GM23248 (cell line): ENCODE results near the gene OR8D2.

Experiments
- EZH2 ChIP-seq: fragments of 200-600 bp; sonication (generic); IDR thresholded peaks from 2 replicates; pipeline ENCODE4 v1.6.1; 2018; ENCODE audit warnings: antibody characterized with exemption, mild to moderate bottlenecking; ENCODE audit not compliant: insufficient read depth, poor library complexity, severe bottlenecking
- EZH2phosphoT487 ChIP-seq: fragments of 200-600 bp; sonication (generic); IDR thresholded peaks from 2 replicates; pipeline ENCODE4 v1.6.1; 2018; ENCODE audit warnings: antibody characterized with exemption, moderate library complexity, mild to moderate bottlenecking, low read depth; ENCODE audit not compliant: insufficient read depth

- TF ChIP-seq EZH2, result no peak
- TF ChIP-seq EZH2phosphoT487, result no peak
Measured at GRCh38 chr11:124344346-124344745, 24.3 kb upstream of the OR8D2 start.
